Upper lobe of left lung (tissue), 4 donors: ENCODE results near the gene UGT1A8.

ENCODE experiments used
- CTCF ChIP-seq, 6 experiments: fragments of 450-650 bp in 4 of 6; fragments of 200-600 bp in 2 of 6; sonication (generic) in 2 of 6; IDR thresholded peaks; one replicate each; pipeline ENCODE4 v1.5.1; 2016 to 2019; ENCODE audit warnings: antibody characterized with exemption in 6 of 6
- EP300 ChIP-seq, 4 donors: sonication (generic); formaldehyde crosslinking; IDR thresholded peaks; one replicate each; pipeline ENCODE4 v1.5.1; 2017; ENCODE audit warnings: antibody characterized with exemption in 4 of 4, control low read depth in 2 of 4
- POLR2A ChIP-seq, 4 donors: fragments of 450-650 bp; IDR thresholded peaks; one replicate each; pipeline ENCODE4 v1.5.1; 2016 to 2017; ENCODE audit warnings: antibody characterized with exemption in 4 of 4, mild to moderate bottlenecking in 2 of 4
- POLR2AphosphoS5 ChIP-seq, 2 donors: sonication (generic); formaldehyde crosslinking; IDR thresholded peaks; one replicate each; pipeline ENCODE4 v1.5.1; 2017; ENCODE audit warnings: antibody characterized with exemption in 2 of 2

GRCh38 chr2:233801357-233802131, 184.1 kb downstream of the UGT1A8 start:
- TF ChIP-seq CTCF (IDR thresholded peaks at IDR 0.05) (no peak), POLR2A (IDR thresholded peaks at IDR 0.05) (no peak), POLR2AphosphoS5 (IDR thresholded peaks at IDR 0.05) (no peak), EP300 (IDR thresholded peaks at IDR 0.05) (no peak)
